GM12892 (cell line): ENCODE results near the gene SREBF1.

Experiments used
- POLR2AphosphoS5 ChIP-seq: IDR thresholded peaks from 2 replicates; pipeline ENCODE4 v1.6.1; 2011; ENCODE audit warnings: low read depth, low read length, control low read depth
- TAF1 ChIP-seq: IDR thresholded peaks from 2 replicates; pipeline ENCODE4 v1.6.1; 2011; ENCODE audit warnings: low read depth, mild to moderate bottlenecking, control low read depth, low read length, borderline replicate concordance

DNA sequence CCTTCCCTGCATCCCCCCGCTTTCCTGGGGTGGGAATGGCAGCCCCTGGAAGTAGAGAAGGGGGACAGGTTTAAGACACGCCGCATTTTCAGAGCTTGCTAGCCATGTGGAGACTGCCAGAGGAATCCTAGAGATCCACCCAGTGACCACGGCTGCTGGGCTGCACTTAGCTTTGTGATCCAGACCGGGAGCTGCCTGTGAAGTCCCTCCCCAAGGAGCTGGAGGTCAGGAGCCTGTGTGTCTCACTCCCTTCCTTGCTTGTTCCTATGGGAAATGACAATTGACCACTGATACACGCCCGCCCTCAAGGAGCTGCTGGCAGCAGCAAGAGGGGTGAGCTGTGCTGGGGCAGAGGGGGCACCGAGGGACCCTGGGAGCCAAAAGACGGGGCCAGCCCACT lies 73.7 kb downstream of the SREBF1 start:
- no peak for TF ChIP-seq POLR2AphosphoS5
- TF ChIP-seq TAF1: no peak
